Astrocyte (in vitro differentiated cells and primary cell): Measurements from ENCODE around the gene MOB3C. TPM values are rescaled to one million over a fixed set of nuclear protein-coding genes. Genes with fewer than 3 reads are reported as not detected.

Experiments
- DNase-seq: peaks from one replicate; pipeline ENCODE4 v3.0.0-alpha.2; 2010; ENCODE audit warnings: low read depth
- FAIRE-seq: peaks from 2 replicates; lab custom pipeline; 2011; peaks lifted over from hg19 to GRCh38; lab: Jason Lieb, UNC
- H2AFZ ChIP-seq: 2 replicates; pipeline ENCODE4 v1.6.0; 2012; ENCODE audit warnings: low read depth, low read length, inconsistent platforms
- H3K27ac ChIP-seq: 2 replicates; pipeline ENCODE4 v1.5.1; 2011; ENCODE audit warnings: low read depth, low read length, inconsistent platforms
- H3K27me3 ChIP-seq: 2 replicates; pipeline ENCODE4 v1.6.0; 2011; ENCODE audit warnings: low read length, inconsistent platforms; ENCODE audit not compliant: insufficient read depth
- H3K36me3 ChIP-seq: 2 replicates; pipeline ENCODE4 v1.5.1; 2011; ENCODE audit warnings: low read length, inconsistent platforms; ENCODE audit not compliant: insufficient read depth
- H3K4me1 ChIP-seq: 2 replicates; pipeline ENCODE4 v1.5.1; 2011; ENCODE audit warnings: low read length, inconsistent platforms; ENCODE audit not compliant: insufficient read depth
- H3K4me2 ChIP-seq: 2 replicates; pipeline ENCODE4 v1.6.0; 2012; ENCODE audit warnings: low read length, inconsistent platforms
- H3K4me3 ChIP-seq: 2 replicates; pipeline ENCODE4 v1.5.1; 2011; ENCODE audit warnings: low read depth, mild to moderate bottlenecking, low read length, inconsistent platforms; ENCODE audit not compliant: insufficient read depth
- H3K79me2 ChIP-seq: 2 replicates; pipeline ENCODE4 v1.6.0; 2012; ENCODE audit warnings: mild to moderate bottlenecking, low read length, inconsistent platforms; ENCODE audit not compliant: insufficient read depth
- H3K9ac ChIP-seq: 2 replicates; pipeline ENCODE4 v1.6.0; 2012; ENCODE audit warnings: mild to moderate bottlenecking, low read length, inconsistent platforms
- H3K9me3 ChIP-seq: 2 replicates; pipeline ENCODE4 v1.5.1; 2012; ENCODE audit warnings: low read depth, mild to moderate bottlenecking, low read length, inconsistent platforms; ENCODE audit not compliant: insufficient read depth
- H4K20me1 ChIP-seq: 2 replicates; pipeline ENCODE4 v1.6.0; 2012; ENCODE audit warnings: low read length, inconsistent platforms; ENCODE audit not compliant: insufficient read depth
- H3K27ac Mint-ChIP-seq: one replicate; pipeline ENCODE4 v1.8.0; 2021; ENCODE audit warnings: mild to moderate bottlenecking, mixed read lengths; ENCODE audit not compliant: unreplicated experiment
- H3K27me3 Mint-ChIP-seq: one replicate; pipeline ENCODE4 v1.8.0; 2021; ENCODE audit warnings: low read depth, mixed read lengths; ENCODE audit not compliant: unreplicated experiment
- H3K36me3 Mint-ChIP-seq: one replicate; pipeline ENCODE4 v1.8.0; 2021; ENCODE audit warnings: low read depth, mixed read lengths; ENCODE audit not compliant: unreplicated experiment
- H3K4me1 Mint-ChIP-seq: one replicate; pipeline ENCODE4 v1.8.0; 2021; ENCODE audit warnings: low read depth, mixed read lengths; ENCODE audit not compliant: unreplicated experiment
- H3K4me3 Mint-ChIP-seq: one replicate; pipeline ENCODE4 v1.8.0; 2021; ENCODE audit warnings: mild to moderate bottlenecking, moderate library complexity, mixed read lengths; ENCODE audit not compliant: unreplicated experiment
- H3K9me3 Mint-ChIP-seq: one replicate; pipeline ENCODE4 v1.8.0; 2021; ENCODE audit warnings: mild to moderate bottlenecking, mixed read lengths; ENCODE audit not compliant: unreplicated experiment
- EZH2 ChIP-seq: IDR thresholded peaks from 2 replicates; pipeline ENCODE4 v1.6.1; 2012; ENCODE audit warnings: mild to moderate bottlenecking, low read length, inconsistent platforms; ENCODE audit not compliant: insufficient read depth
- total RNA-seq: library from RNA; stranded (reverse); gene quantifications from 2 replicates; pipeline ENCODE4 v1.2.1, GENCODE V29; 2021
- TF ChIP-seq, protein P1 (sequence below): IDR thresholded peaks from 2 replicates; pipeline ENCODE4 v1.5.1; 2011; ENCODE audit warnings: low read depth, mild to moderate bottlenecking, inconsistent platforms, low read length, moderate library complexity; ENCODE audit not compliant: insufficient read depth

Gene MOB3C
- total RNA-seq, 1 donor from 2014 or later = 4.8 TPM

DNA sequence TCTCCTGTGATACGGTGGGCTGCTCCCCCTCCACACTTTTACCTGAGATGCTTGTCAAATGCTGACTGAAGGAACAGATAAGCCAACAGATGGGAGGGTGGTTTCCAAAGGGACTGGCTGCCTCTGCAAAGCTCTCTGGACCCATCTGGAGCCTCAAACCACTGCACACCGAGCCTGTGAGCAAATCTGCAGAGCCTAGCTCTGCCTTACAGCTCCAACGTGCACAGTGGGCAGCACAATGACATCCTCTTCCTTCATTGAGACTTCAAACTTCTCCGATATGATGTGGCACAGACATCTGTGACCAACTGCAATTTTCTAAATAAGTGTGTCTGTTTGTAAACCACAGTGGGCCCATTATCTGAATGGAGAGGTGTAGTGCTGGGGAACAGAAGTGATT lies 38.9 kb downstream of the MOB3C start:
- peaks cover 8% of the 10 kb centered on the region for H3K4me1 Mint-ChIP-seq

DNA sequence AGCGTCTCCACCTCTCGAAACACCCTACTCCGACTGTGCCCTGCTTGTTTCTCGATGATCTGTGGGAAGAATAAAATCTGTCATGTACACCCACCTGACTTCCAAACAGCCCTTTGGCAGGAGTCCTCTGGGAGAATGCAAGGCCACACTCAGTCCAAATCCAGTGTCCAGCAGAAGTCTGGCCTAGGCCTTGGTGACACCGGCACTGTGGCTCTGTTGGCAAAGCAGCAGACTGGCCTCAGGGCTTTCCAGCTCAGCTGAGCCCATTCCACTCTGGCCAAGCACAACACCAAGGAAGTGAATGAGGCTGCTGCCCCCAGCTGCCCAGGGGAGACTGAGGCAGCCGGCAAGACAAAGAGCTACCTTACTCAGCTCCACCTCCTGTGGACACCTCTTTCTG lies 40.0 kb downstream of the MOB3C start:
- Histone ChIP-seq H2AFZ (no peak overlapping the region), H3K4me3 (no peak overlapping the region), H3K9me3 (no peaks in the 10 kb centered on the region), H3K9ac (no peak overlapping the region), H3K27ac (no peak overlapping the region), H3K36me3 (peaks cover 3% of the 10 kb centered on the region), H3K79me2 (no peaks in the 10 kb centered on the region), H3K4me1 (no peaks in the 10 kb centered on the region), H3K4me2 (no peak overlapping the region), H3K27me3 (no peaks in the 10 kb centered on the region), H4K20me1 (no peaks in the 10 kb centered on the region)
- Mint-ChIP-seq H3K4me3 (no peak overlapping the region), H3K36me3 (peaks cover 28% of the 10 kb centered on the region), H3K27me3 (no peaks in the 10 kb centered on the region), H3K4me1 (peaks cover 6% of the 10 kb centered on the region), H3K27ac (no peak overlapping the region), H3K9me3 (no peaks in the 10 kb centered on the region)
- TF ChIP-seq, protein P1, sequence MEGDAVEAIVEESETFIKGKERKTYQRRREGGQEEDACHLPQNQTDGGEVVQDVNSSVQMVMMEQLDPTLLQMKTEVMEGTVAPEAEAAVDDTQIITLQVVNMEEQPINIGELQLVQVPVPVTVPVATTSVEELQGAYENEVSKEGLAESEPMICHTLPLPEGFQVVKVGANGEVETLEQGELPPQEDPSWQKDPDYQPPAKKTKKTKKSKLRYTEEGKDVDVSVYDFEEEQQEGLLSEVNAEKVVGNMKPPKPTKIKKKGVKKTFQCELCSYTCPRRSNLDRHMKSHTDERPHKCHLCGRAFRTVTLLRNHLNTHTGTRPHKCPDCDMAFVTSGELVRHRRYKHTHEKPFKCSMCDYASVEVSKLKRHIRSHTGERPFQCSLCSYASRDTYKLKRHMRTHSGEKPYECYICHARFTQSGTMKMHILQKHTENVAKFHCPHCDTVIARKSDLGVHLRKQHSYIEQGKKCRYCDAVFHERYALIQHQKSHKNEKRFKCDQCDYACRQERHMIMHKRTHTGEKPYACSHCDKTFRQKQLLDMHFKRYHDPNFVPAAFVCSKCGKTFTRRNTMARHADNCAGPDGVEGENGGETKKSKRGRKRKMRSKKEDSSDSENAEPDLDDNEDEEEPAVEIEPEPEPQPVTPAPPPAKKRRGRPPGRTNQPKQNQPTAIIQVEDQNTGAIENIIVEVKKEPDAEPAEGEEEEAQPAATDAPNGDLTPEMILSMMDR = no peak
- no peak for TF ChIP-seq EZH2
- no peak for FAIRE-seq
- no peak for DNase-seq

More for the DNA sequence above, 38.9 kb downstream of the MOB3C start:
- Mint-ChIP-seq H3K27ac (no peak overlapping the region), H3K9me3 (no peaks in the 10 kb centered on the region), H3K36me3 (peaks cover 35% of the 10 kb centered on the region), H3K27me3 (no peaks in the 10 kb centered on the region), H3K4me3 (no peak overlapping the region)
- DNase-seq (no peak), FAIRE-seq (no peak)
- H3K9ac ChIP-seq = no peak overlapping the region
- TF ChIP-seq EZH2 = no peak
- TF ChIP-seq, protein P1 = no peak
- no peaks in the 10 kb centered on the region for H3K9me3 ChIP-seq
- no peaks in the 10 kb centered on the region for H3K79me2 ChIP-seq
- H3K4me2 ChIP-seq = no peak overlapping the region
- H2AFZ ChIP-seq = no peak overlapping the region
- no peaks in the 10 kb centered on the region for H4K20me1 ChIP-seq
- H3K27me3 ChIP-seq = no peaks in the 10 kb centered on the region
- peaks cover 3% of the 10 kb centered on the region for H3K36me3 ChIP-seq
- H3K27ac ChIP-seq = no peak overlapping the region
- H3K4me3 ChIP-seq = no peak overlapping the region
- no peaks in the 10 kb centered on the region for H3K4me1 ChIP-seq

DNA sequence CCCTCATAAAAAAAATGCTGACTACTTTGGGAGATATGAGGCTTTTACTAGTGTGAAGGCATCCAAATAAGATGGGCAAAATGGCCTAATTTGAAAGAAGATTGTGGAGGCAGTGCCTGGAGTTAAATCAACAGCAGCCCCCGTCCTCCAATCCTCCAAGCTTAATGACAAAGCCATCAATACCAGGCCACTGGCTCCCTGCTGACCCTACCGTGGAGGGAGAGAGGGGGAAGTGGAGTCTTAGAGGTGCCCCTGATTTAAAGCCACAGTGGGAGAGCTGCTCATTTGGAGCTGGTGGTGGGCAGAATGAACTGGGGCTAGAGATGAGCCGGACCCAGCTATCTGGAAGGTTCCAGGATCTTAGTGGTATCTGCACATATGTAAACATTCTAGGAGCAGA lies 40.8 kb downstream of the MOB3C start:
- H3K4me3 Mint-ChIP-seq = no peak overlapping the region
- H3K9me3 Mint-ChIP-seq = no peaks in the 10 kb centered on the region
- Histone ChIP-seq H2AFZ (no peak overlapping the region), H3K36me3 (peaks cover 3% of the 10 kb centered on the region), H3K9me3 (no peaks in the 10 kb centered on the region), H3K27me3 (no peaks in the 10 kb centered on the region), H3K4me2 (no peak overlapping the region), H3K4me1 (no peaks in the 10 kb centered on the region), H3K79me2 (no peaks in the 10 kb centered on the region), H3K4me3 (no peak overlapping the region), H3K27ac (no peak overlapping the region), H3K9ac (no peak overlapping the region), H4K20me1 (no peaks in the 10 kb centered on the region)
- H3K27ac Mint-ChIP-seq = no peak overlapping the region
- H3K27me3 Mint-ChIP-seq = no peaks in the 10 kb centered on the region
- FAIRE-seq (no peak), DNase-seq (no peak)
- H3K36me3 Mint-ChIP-seq = peaks cover 26% of the 10 kb centered on the region
- H3K4me1 Mint-ChIP-seq = peaks cover 4% of the 10 kb centered on the region
- TF ChIP-seq, protein P1 = no peak
- TF ChIP-seq EZH2 = no peak
